Activated CD8-positive, alpha-beta T cell treated with anti-CD3 and anti-CD28 coated beads for 36 hours (primary cell): ENCODE results near the gene SUPV3L1. TPM values are rescaled to one million over a fixed set of nuclear protein-coding genes. Genes with fewer than 3 reads are reported as not detected.
A peak's percentile ranks its signal among the peaks of the same experiment; 100 is the strongest.
"Not testable (repeated sequence)": the region's sequence is repeated elsewhere in the genome, so short reads cannot be mapped to it uniquely, and the experiment has no call there.

Source experiments
- ATAC-seq: fragments of 200-7000 bp; cut with Tn5 transposase; one replicate; pipeline ENCODE4 v1.10.0; 2021; ENCODE audit warnings: mild to moderate bottlenecking, moderate library complexity
- CTCF ChIA-PET: fragments of 350-600 bp; sonication (Branson Sonifier 250); formaldehyde crosslinking; loops from one replicate; lab custom pipeline; 2021; ENCODE audit warnings: antibody characterized with exemption; lab: Charles Lee
- POLR2A ChIA-PET: fragments of 350-600 bp; sonication (Branson Sonifier 250); formaldehyde crosslinking; loops from one replicate; lab custom pipeline; 2021; ENCODE audit warnings: antibody characterized with exemption; lab: Charles Lee
- DNase-seq: peaks from one replicate; pipeline ENCODE4 v3.0.0-alpha.2; 2020
- H3K27ac Mint-ChIP-seq: one replicate; pipeline ENCODE4 v1.8.0; 2021; ENCODE audit warnings: mild to moderate bottlenecking, mixed read lengths
- H3K27me3 Mint-ChIP-seq: one replicate; pipeline ENCODE4 v1.8.0; 2021; ENCODE audit warnings: mixed read lengths
- H3K36me3 Mint-ChIP-seq: one replicate; pipeline ENCODE4 v1.8.0; 2021; ENCODE audit warnings: low read depth, mixed read lengths
- H3K4me1 Mint-ChIP-seq: one replicate; pipeline ENCODE4 v1.8.0; 2021; ENCODE audit warnings: low read depth, mixed read lengths
- H3K4me3 Mint-ChIP-seq: one replicate; pipeline ENCODE4 v1.8.0; 2021; ENCODE audit warnings: mild to moderate bottlenecking, moderate library complexity, mixed read lengths
- H3K9me3 Mint-ChIP-seq: one replicate; pipeline ENCODE4 v1.8.0; 2021; ENCODE audit warnings: mixed read lengths
- intact Hi-C: fragments of 100-400 bp; cut with micrococcal nuclease; formaldehyde crosslinking; loops from one replicate; pipeline ENCODE4 v1.10.0; 2022
- total RNA-seq, 2 experiments: library from RNA; stranded (reverse); gene quantifications; one replicate each; pipeline ENCODE4 v1.2.3, GENCODE V29; 2021
- TF ChIP-seq, protein P1 (sequence below): fragments of 200-600 bp; IDR thresholded peaks from one replicate; pipeline ENCODE4 v1.8.0; 2022; ENCODE audit warnings: antibody characterized with exemption, mild to moderate bottlenecking

SUPV3L1 gene
- total RNA-seq: 10 to 100 TPM; 37.6 to 42.7 TPM

- POLR2A ChIA-PET: interaction anchor here (0.6 to 1.5 kb wide), 9 partner anchors 16 to 1051 kb away, joined by 3 to 11 read pairs (median 4); partner anchors contain the start of genes DDX21 and SRGN
- intact Hi-C loops: loop anchor here (5.0 kb wide), 1 partner anchor 42 kb away; the partner anchor contains the start of gene HKDC1
- CTCF ChIA-PET: interaction anchor here (0.6 to 1.0 kb wide), 2 partner anchors 10 to 114 kb away, joined by 3 to 4 read pairs; no protein-coding TSS in a partner anchor
- H3K27ac Mint-ChIP-seq: peak within 1 kb of the TSS; percentile 100
- ATAC-seq (peak; percentile 91), DNase-seq (peak; percentile 96)
- H3K4me3 Mint-ChIP-seq: peak within 1 kb of the TSS; percentile 84
- peaks cover 9% of the 10 kb centered on the region for H3K36me3 Mint-ChIP-seq
- peaks cover 36% of the 10 kb centered on the region for H3K4me1 Mint-ChIP-seq
- H3K27me3 Mint-ChIP-seq: no peaks in the 10 kb centered on the region
- TF ChIP-seq, protein P1, sequence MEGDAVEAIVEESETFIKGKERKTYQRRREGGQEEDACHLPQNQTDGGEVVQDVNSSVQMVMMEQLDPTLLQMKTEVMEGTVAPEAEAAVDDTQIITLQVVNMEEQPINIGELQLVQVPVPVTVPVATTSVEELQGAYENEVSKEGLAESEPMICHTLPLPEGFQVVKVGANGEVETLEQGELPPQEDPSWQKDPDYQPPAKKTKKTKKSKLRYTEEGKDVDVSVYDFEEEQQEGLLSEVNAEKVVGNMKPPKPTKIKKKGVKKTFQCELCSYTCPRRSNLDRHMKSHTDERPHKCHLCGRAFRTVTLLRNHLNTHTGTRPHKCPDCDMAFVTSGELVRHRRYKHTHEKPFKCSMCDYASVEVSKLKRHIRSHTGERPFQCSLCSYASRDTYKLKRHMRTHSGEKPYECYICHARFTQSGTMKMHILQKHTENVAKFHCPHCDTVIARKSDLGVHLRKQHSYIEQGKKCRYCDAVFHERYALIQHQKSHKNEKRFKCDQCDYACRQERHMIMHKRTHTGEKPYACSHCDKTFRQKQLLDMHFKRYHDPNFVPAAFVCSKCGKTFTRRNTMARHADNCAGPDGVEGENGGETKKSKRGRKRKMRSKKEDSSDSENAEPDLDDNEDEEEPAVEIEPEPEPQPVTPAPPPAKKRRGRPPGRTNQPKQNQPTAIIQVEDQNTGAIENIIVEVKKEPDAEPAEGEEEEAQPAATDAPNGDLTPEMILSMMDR: no peak
- no peaks in the 10 kb centered on the region for H3K9me3 Mint-ChIP-seq
Observed at GRCh38 chr10:69179743-69180524, at the start of gene SUPV3L1. SUPV3L1 (plus strand) TSS chr10:69180234; CDS start chr10:69180292, 58 bp downstream.

GRCh38 chr10:69130251-69130650 is 49.8 kb upstream of the SUPV3L1 start:
- POLR2A ChIA-PET: no interaction called here
- Mint-ChIP-seq H3K27me3 (no peaks in the 10 kb centered on the region), H3K9me3 (no peaks in the 10 kb centered on the region), H3K27ac (no peak overlapping the region), H3K36me3 (peaks cover 12% of the 10 kb centered on the region), H3K4me1 (peaks cover 40% of the 10 kb centered on the region), H3K4me3 (no peak overlapping the region)
- intact Hi-C loops: no loop called here
- DNase-seq: no peak
- no peak for ATAC-seq
- TF ChIP-seq, protein P1: no peak
- CTCF ChIA-PET: interaction anchor here (1.1 kb wide), 1 partner anchor 10 kb away, joined by 3 read pairs; no protein-coding TSS in a partner anchor

DNA sequence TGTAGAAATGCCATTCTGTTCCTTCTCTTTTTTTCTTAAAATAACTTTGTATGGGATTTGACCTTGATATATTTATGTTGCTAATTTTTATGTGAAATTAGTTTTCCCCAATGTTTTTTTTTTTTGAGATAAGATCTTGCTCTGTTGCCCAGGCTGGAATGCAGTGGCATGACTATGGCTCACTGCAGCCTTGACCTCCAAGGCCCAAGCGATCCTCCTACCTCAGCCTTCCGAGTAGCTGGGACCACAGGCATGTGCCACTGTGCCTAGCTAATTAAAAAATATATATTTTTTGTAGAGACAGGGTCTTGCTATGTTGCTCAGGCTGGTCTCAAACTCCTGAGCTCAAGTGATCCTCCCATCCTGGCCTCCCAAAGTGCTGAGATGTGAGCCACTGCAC is 40.1 kb upstream of the SUPV3L1 start:
- Mint-ChIP-seq H3K9me3 (no peaks in the 10 kb centered on the region), H3K27ac (no peak overlapping the region), H3K36me3 (peaks cover 3% of the 10 kb centered on the region), H3K4me1 (peaks cover 9% of the 10 kb centered on the region), H3K4me3 (no peak overlapping the region), H3K27me3 (no peaks in the 10 kb centered on the region)
- TF ChIP-seq, protein P1: no peak
- ChIA-PET CTCF (interaction anchor here (0.9 to 1.0 kb wide), 3 partner anchors 10 to 131 kb away, joined by 3 read pairs; partner anchors contain the start of gene HKDC1), POLR2A (interaction anchor here (0.8 to 1.0 kb wide), 2 partner anchors 9 to 150 kb away, joined by 3 read pairs; no protein-coding TSS in a partner anchor)
- intact Hi-C loops: no loop called here
- no peak for DNase-seq
- no peak for ATAC-seq

GRCh38 chr10:69141304-69141703 is 38.7 kb upstream of the SUPV3L1 start:
- ChIA-PET POLR2A (interaction anchor here (1.4 kb wide), 1 partner anchor 13 kb away, joined by 6 read pairs; no protein-coding TSS in a partner anchor), CTCF (no interaction called here)
- Mint-ChIP-seq H3K9me3 (no peaks in the 10 kb centered on the region), H3K36me3 (peaks cover 1% of the 10 kb centered on the region), H3K4me3 (no peak overlapping the region), H3K4me1 (peaks cover 11% of the 10 kb centered on the region), H3K27ac (no peak overlapping the region), H3K27me3 (no peaks in the 10 kb centered on the region)
- intact Hi-C loops: no loop called here
- TF ChIP-seq, protein P1: no peak
- ATAC-seq (no peak), DNase-seq (no peak)

DNA sequence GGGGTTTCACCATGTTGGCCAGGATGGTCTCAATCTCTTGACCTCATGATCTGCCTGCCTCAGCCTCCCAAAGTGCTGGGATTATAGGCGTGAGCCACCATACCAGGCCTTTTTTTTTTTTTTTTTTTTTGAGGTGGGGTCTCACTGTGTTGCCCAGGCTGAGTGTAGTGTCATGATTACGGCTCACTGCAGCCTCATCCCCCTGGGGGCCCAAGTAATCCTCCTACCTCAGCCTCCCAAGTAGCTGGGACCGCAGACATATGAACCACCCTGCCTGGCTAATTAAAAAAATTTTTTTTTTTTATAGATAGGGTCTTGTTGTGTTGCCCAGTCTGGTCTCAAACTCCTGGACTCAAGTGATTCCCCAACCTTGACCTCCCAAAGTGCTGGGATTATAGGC is 38.0 kb upstream of the SUPV3L1 start:
- H3K4me1 Mint-ChIP-seq: peaks cover 17% of the 10 kb centered on the region
- ChIA-PET CTCF (interaction anchor here (0.6 to 0.9 kb wide), 3 partner anchors 13 to 208 kb away, joined by 3 read pairs; no protein-coding TSS in a partner anchor), POLR2A (interaction anchor here (0.8 to 1.3 kb wide), 2 partner anchors 17 to 209 kb away, joined by 3 to 5 read pairs; no protein-coding TSS in a partner anchor)
- H3K4me3 Mint-ChIP-seq, DNase-seq, ATAC-seq, H3K27me3 Mint-ChIP-seq, intact Hi-C loops, H3K27ac Mint-ChIP-seq, H3K36me3 Mint-ChIP-seq, H3K9me3 Mint-ChIP-seq: not testable (repeated sequence)
